ENCODE measurements around the gene CKLF.

The CKLF gene

GRCh38 chr16:66534376-66534799 is 18.0 kb upstream of the CKLF start:
- DNase-seq (ENCODE audit: insufficient read length) (no peak), FAIRE-seq (no peak)
- TF ChIP-seq POLR2AphosphoS5 (IDR thresholded peaks at IDR 0.05; ENCODE audit: low read depth, low read length) (no peak), POLR2A (IDR thresholded peaks at IDR 0.05; ENCODE audit: low read depth, low read length) (no peak), TAF1 (IDR thresholded peaks at IDR 0.05; ENCODE audit: borderline replicate concordance, low read depth, low read length) (no peak)

GRCh38 chr16:66536525-66536924 is 15.9 kb upstream of the CKLF start:
- DNase-seq (ENCODE audit: insufficient read length) (no peak), FAIRE-seq (no peak)
- no peak for TF ChIP-seq TAF1 (IDR thresholded peaks at IDR 0.05; ENCODE audit: borderline replicate concordance, low read depth, low read length)
- no peak for TF ChIP-seq POLR2AphosphoS5 (IDR thresholded peaks at IDR 0.05; ENCODE audit: low read depth, low read length)
- no peak for TF ChIP-seq POLR2A (IDR thresholded peaks at IDR 0.05; ENCODE audit: low read depth, low read length)

GRCh38 chr16:66537236-66537635 is 15.1 kb upstream of the CKLF start:
- FAIRE-seq = no peak
- TF ChIP-seq TAF1 (IDR thresholded peaks at IDR 0.05; ENCODE audit: borderline replicate concordance, low read depth, low read length) (no peak), POLR2A (IDR thresholded peaks at IDR 0.05; ENCODE audit: low read depth, low read length) (no peak), POLR2AphosphoS5 (IDR thresholded peaks at IDR 0.05; ENCODE audit: low read depth, low read length) (no peak)
- DNase-seq (ENCODE audit: insufficient read length) = no peak

GRCh38 chr16:66538910-66539309 is 13.5 kb upstream of the CKLF start:
- FAIRE-seq = no peak
- no peak for DNase-seq (ENCODE audit: insufficient read length)
- TF ChIP-seq POLR2A (IDR thresholded peaks at IDR 0.05; ENCODE audit: low read depth, low read length) (no peak), TAF1 (IDR thresholded peaks at IDR 0.05; ENCODE audit: borderline replicate concordance, low read depth, low read length) (no peak), POLR2AphosphoS5 (IDR thresholded peaks at IDR 0.05; ENCODE audit: low read depth, low read length) (no peak)

- DNase-seq (ENCODE audit: insufficient read length) (no peak), FAIRE-seq (peak; percentile 97)
- TF ChIP-seq POLR2AphosphoS5 (IDR thresholded peaks at IDR 0.05; ENCODE audit: low read depth, low read length) (no peak), POLR2A (IDR thresholded peaks at IDR 0.05; ENCODE audit: low read depth, low read length) (no peak), TAF1 (IDR thresholded peaks at IDR 0.05; ENCODE audit: borderline replicate concordance, low read depth, low read length) (no peak)
Observed at GRCh38 chr16:66539623-66540469, 12.5 kb upstream of the CKLF start.

GRCh38 chr16:66541388-66542355 is 10.7 kb upstream of the CKLF start:
- TF ChIP-seq POLR2AphosphoS5 (IDR thresholded peaks at IDR 0.05; ENCODE audit: low read depth, low read length) = no peak
- no peak for TF ChIP-seq POLR2A (IDR thresholded peaks at IDR 0.05; ENCODE audit: low read depth, low read length)
- TF ChIP-seq TAF1 (IDR thresholded peaks at IDR 0.05; ENCODE audit: borderline replicate concordance, low read depth, low read length) = no peak
- DNase-seq (ENCODE audit: insufficient read length) (no peak), FAIRE-seq (no peak)

- TF ChIP-seq POLR2AphosphoS5 (IDR thresholded peaks at IDR 0.05; ENCODE audit: low read depth, low read length) (no peak), POLR2A (IDR thresholded peaks at IDR 0.05; ENCODE audit: low read depth, low read length) (no peak)
- FAIRE-seq (peak; percentile 17), DNase-seq (ENCODE audit: insufficient read length) (no peak)
Observed at GRCh38 chr16:66542396-66542795, 10.0 kb upstream of the CKLF start.

GRCh38 chr16:66543541-66543940 is 8.8 kb upstream of the CKLF start:
- DNase-seq (ENCODE audit: insufficient read length) (no peak), FAIRE-seq (no peak)
- TF ChIP-seq POLR2A (IDR thresholded peaks at IDR 0.05; ENCODE audit: low read depth, low read length) (no peak), TAF1 (IDR thresholded peaks at IDR 0.05; ENCODE audit: borderline replicate concordance, low read depth, low read length) (no peak), POLR2AphosphoS5 (IDR thresholded peaks at IDR 0.05; ENCODE audit: low read depth, low read length) (no peak)

GRCh38 chr16:66544016-66544757 is 8.2 kb upstream of the CKLF start:
- FAIRE-seq = no peak
- TF ChIP-seq POLR2A (IDR thresholded peaks at IDR 0.05; ENCODE audit: low read depth, low read length) (no peak), POLR2AphosphoS5 (IDR thresholded peaks at IDR 0.05; ENCODE audit: low read depth, low read length) (no peak), TAF1 (IDR thresholded peaks at IDR 0.05; ENCODE audit: borderline replicate concordance, low read depth, low read length) (no peak)
- DNase-seq (ENCODE audit: insufficient read length) = no peak

- FAIRE-seq = no peak
- no peak for TF ChIP-seq POLR2AphosphoS5 (IDR thresholded peaks at IDR 0.05; ENCODE audit: low read depth, low read length)
- no peak for TF ChIP-seq TAF1 (IDR thresholded peaks at IDR 0.05; ENCODE audit: borderline replicate concordance, low read depth, low read length)
- no peak for TF ChIP-seq POLR2A (IDR thresholded peaks at IDR 0.05; ENCODE audit: low read depth, low read length)
- no peak for DNase-seq (ENCODE audit: insufficient read length)
Observed at GRCh38 chr16:66547101-66547989, 5.0 kb upstream of the CKLF start.
